PC-9 (cell line): ENCODE results near the gene ATP2C2. TPM values are rescaled to one million over a fixed set of nuclear protein-coding genes. Genes with fewer than 3 reads are reported as not detected.

ENCODE experiments used
- BruUV-seq: library from RNA; stranded (reverse); fragments of 400-500 nt; replicated peaks from 2 replicates; lab custom pipeline; 2021; lab: Mats Ljungman, UMichigan
- CTCF ChIA-PET: fragments of 300-600 bp; sonication (Branson Sonifier 250); formaldehyde crosslinking; loops from one replicate; lab custom pipeline; 2022; ENCODE audit warnings: antibody characterized with exemption; lab: Charles Lee
- POLR2A ChIA-PET: fragments of 300-600 bp; sonication (Branson Sonifier 250); formaldehyde crosslinking; loops from one replicate; lab custom pipeline; 2022; ENCODE audit warnings: antibody characterized with exemption; ENCODE audit not compliant: unreplicated experiment; lab: Charles Lee
- DNase-seq, 2 experiments: peaks; one replicate each; pipeline versions ENCODE4 v3.0.0 to v3.0.0-alpha.2; 2015 to 2022; ENCODE audit warnings: mixed read lengths in 1 of 2
- H2AFZ ChIP-seq: fragments of 200-600 bp; sonication (generic); 2 replicates; pipeline ENCODE4 v1.8.1; 2017; ENCODE audit warnings: antibody characterized with exemption
- H3F3A ChIP-seq: fragments of 200-600 bp; sonication (generic); 2 replicates; pipeline ENCODE4 v1.8.1; 2017; ENCODE audit warnings: antibody characterized with exemption, mild to moderate bottlenecking, low read depth; ENCODE audit not compliant: insufficient read depth
- H3K27ac ChIP-seq: fragments of 200-600 bp; sonication (generic); 2 replicates; pipeline ENCODE4 v1.6.1; 2016; ENCODE audit warnings: mixed run types
- H3K27me3 ChIP-seq: fragments of 200-600 bp; sonication (generic); 2 replicates; pipeline ENCODE4 v1.6.1; 2016; ENCODE audit warnings: low read depth, mixed run types; ENCODE audit not compliant: insufficient read depth
- H3K36me3 ChIP-seq: fragments of 200-600 bp; sonication (generic); 2 replicates; pipeline ENCODE4 v1.6.1; 2016; ENCODE audit warnings: low read depth, mixed run types
- H3K4me1 ChIP-seq: fragments of 200-600 bp; sonication (generic); replicated peaks from 2 replicates; pipeline ENCODE4 v1.6.1; 2016; ENCODE audit warnings: mixed run types; ENCODE audit not compliant: insufficient read depth
- H3K4me2 ChIP-seq: fragments of 200-600 bp; sonication (generic); 2 replicates; pipeline ENCODE4 v1.6.1; 2017; ENCODE audit warnings: mixed run types
- H3K4me3 ChIP-seq: fragments of 200-600 bp; sonication (generic); 2 replicates; pipeline ENCODE4 v1.6.1; 2016; ENCODE audit warnings: mixed run types
- H3K79me2 ChIP-seq: fragments of 200-600 bp; sonication (generic); 2 replicates; pipeline ENCODE4 v1.6.1; 2017; ENCODE audit warnings: low read depth, mixed run types
- H3K9me2 ChIP-seq: fragments of 200-600 bp; sonication (generic); 2 replicates; pipeline ENCODE4 v1.8.1; 2017; ENCODE audit warnings: mild to moderate bottlenecking; ENCODE audit not compliant: insufficient read depth
- H3K9me3 ChIP-seq: fragments of 200-600 bp; sonication (generic); 2 replicates; pipeline ENCODE4 v1.8.1; 2016; ENCODE audit warnings: low read depth; ENCODE audit not compliant: insufficient read depth
- H4K20me1 ChIP-seq: fragments of 200-600 bp; sonication (generic); 2 replicates; pipeline ENCODE4 v1.8.1; 2017; ENCODE audit not compliant: insufficient read depth
- CTCF ChIP-seq: fragments of 200-600 bp; sonication (generic); conservative IDR thresholded peaks from 2 replicates; pipeline ENCODE4 v1.6.1; 2017; ENCODE audit warnings: mixed run types, antibody characterized with exemption, mild to moderate bottlenecking, moderate library complexity
- EZH2 ChIP-seq: fragments of 200-600 bp; sonication (generic); IDR thresholded peaks from 2 replicates; pipeline ENCODE4 v1.8.0; 2017; ENCODE audit warnings: antibody characterized with exemption, low read depth
- intact Hi-C: fragments of 100-400 bp; cut with micrococcal nuclease; formaldehyde crosslinking; loops from one replicate; pipeline ENCODE4 v1.10.0; 2022; ENCODE audit not compliant: unreplicated experiment
- total RNA-seq: library from RNA; stranded (reverse); gene quantifications from 2 replicates; pipeline ENCODE4 v1.2.3, GENCODE V29; 2021

Gene ATP2C2
- total RNA-seq, 1 experiment from 2014 or later, result 17.2 TPM

- intact Hi-C loops, result loop anchor here (1.0 kb wide), 1 partner anchor 263 kb away; no protein-coding TSS in a partner anchor
- Histone ChIP-seq H3K9me3 (no peaks in the 10 kb centered on the region), H3K4me1 (peaks cover 58% of the 10 kb centered on the region), H3K4me2 (peak overlapping the region; percentile 83), H4K20me1 (no peaks in the 10 kb centered on the region), H3K36me3 (no peaks in the 10 kb centered on the region), H2AFZ (no peak overlapping the region; the same call in 1 of the 2 replicates), H3K9me2 (no peaks in the 10 kb centered on the region), H3F3A (peaks cover 36% of the 10 kb centered on the region), H3K27me3 (no peaks in the 10 kb centered on the region), H3K4me3 (peak overlapping the region; percentile 28; the same call in 1 of the 2 replicates), H3K79me2 (no peaks in the 10 kb centered on the region), H3K27ac (peak overlapping the region; percentile 83)
- TF ChIP-seq CTCF (no peak), EZH2 (no peak)
- CTCF ChIA-PET, result no interaction called here
- no TSS peak for BruUV-seq
- POLR2A ChIA-PET, result interaction anchor here (0.6 to 0.7 kb wide), 2 partner anchors 10 to 198 kb away, joined by 3 to 5 read pairs; no protein-coding TSS in a partner anchor
- peak; percentile 60 to 91 for DNase-seq
Observed at GRCh38 chr16:84356591-84357116, 11.7 kb upstream of the ATP2C2 start.

GRCh38 chr16:84357191-84357651 is 11.1 kb upstream of the ATP2C2 start:
- peak overlapping the region; percentile 83 for H3K27ac ChIP-seq
- H3K4me2 ChIP-seq, result peak overlapping the region; percentile 83
- no peak overlapping the region; the same call in 1 of the 2 replicates for H2AFZ ChIP-seq

GRCh38 chr16:84358601-84359295 is 9.6 kb upstream of the ATP2C2 start:
- Histone ChIP-seq H4K20me1 (no peaks in the 10 kb centered on the region), H3K36me3 (no peaks in the 10 kb centered on the region), H3K27ac (no peak overlapping the region), H3K9me2 (no peaks in the 10 kb centered on the region), H3F3A (peaks cover 34% of the 10 kb centered on the region), H3K27me3 (no peaks in the 10 kb centered on the region), H3K4me2 (no peak overlapping the region), H3K79me2 (no peaks in the 10 kb centered on the region), H3K9me3 (no peaks in the 10 kb centered on the region), H3K4me1 (peaks cover 64% of the 10 kb centered on the region), H3K4me3 (no peak overlapping the region), H2AFZ (no peak overlapping the region)
- no TSS peak for BruUV-seq
- DNase-seq, result no peak
- intact Hi-C loops, result no loop called here
- CTCF ChIA-PET, result no interaction called here
- POLR2A ChIA-PET, result no interaction called here
- TF ChIP-seq CTCF (no peak), EZH2 (no peak)

More at GRCh38 chr16:84357191-84357651, 11.1 kb upstream of the ATP2C2 start:
- H3K9me2 ChIP-seq, result no peaks in the 10 kb centered on the region
- no peaks in the 10 kb centered on the region for H3K9me3 ChIP-seq
- peak overlapping the region; percentile 28; the same call in 1 of the 2 replicates for H3K4me3 ChIP-seq
- TF ChIP-seq CTCF (no peak), EZH2 (no peak)
- ChIA-PET CTCF (no interaction called here), POLR2A (interaction anchor here (0.6 to 0.7 kb wide), 2 partner anchors 9 to 198 kb away, joined by 3 to 5 read pairs; no protein-coding TSS in a partner anchor)
- BruUV-seq, result no TSS peak
- intact Hi-C loops, result no loop called here
- peaks cover 36% of the 10 kb centered on the region for H3F3A ChIP-seq
- H3K27me3 ChIP-seq, result no peaks in the 10 kb centered on the region
- no peaks in the 10 kb centered on the region for H3K36me3 ChIP-seq
- no peaks in the 10 kb centered on the region for H3K79me2 ChIP-seq
- H3K4me1 ChIP-seq, result peaks cover 63% of the 10 kb centered on the region
- peak; percentile 49 to 87 for DNase-seq
- H4K20me1 ChIP-seq, result no peaks in the 10 kb centered on the region
